K562 (cell line): Measurements from ENCODE around the gene ARHGAP32. TPM values are rescaled to one million over a fixed set of nuclear protein-coding genes. Genes with fewer than 3 reads are reported as not detected.

Experiments
- ATAC-seq: fragments of 200-7000 bp; cut with Tn5 transposase; 3 replicates; pipeline ENCODE4 v1.9.1; 2020; ENCODE audit warnings: moderate library complexity
- BruUV-seq: library from RNA; stranded (reverse); fragments of 400-500 nt; replicated peaks from 2 replicates; lab custom pipeline; 2021; lab: Mats Ljungman, UMichigan
- CTCF ChIA-PET: fragments of 300-600 bp; formaldehyde crosslinking; extraction: SDS; loops from one replicate; lab custom pipeline; 2021; ENCODE audit warnings: low intra/inter-chr PET ratio; lab: Yijun Ruan, JAX
- POLR2A ChIA-PET: fragments of 300-600, 350-650 bp; sonication (Branson Sonifier 250); formaldehyde crosslinking; extraction: SDS; loops from one replicate; lab custom pipeline; 2021; ENCODE audit warnings: antibody characterized with exemption, inconsistent platforms; lab: Yijun Ruan, JAX
- DNase-seq, 4 experiments: peaks; one replicate each; pipeline versions ENCODE4 v3.0.0 to v3.0.0-alpha.2; 2011 to 2018; ENCODE audit warnings: low spot score in 3 of 4, mixed read lengths in 3 of 4; ENCODE audit errors: extremely low read depth in 1 of 4
- FAIRE-seq: peaks from 2 replicates; lab custom pipeline; 2011; peaks lifted over from hg19 to GRCh38; lab: Jason Lieb, UNC
- H2AFZ ChIP-seq: 2 replicates; pipeline ENCODE4 v1.6.0; 2011; ENCODE audit warnings: low read depth, low read length, control low read depth, inconsistent platforms
- H3K27ac ChIP-seq: fragments of 200-600 bp; 3 replicates; pipeline ENCODE4 v1.8.0; 2011; ENCODE audit warnings: low read depth, mild to moderate bottlenecking, control low read depth, inconsistent platforms, low read length, moderate library complexity, mixed read lengths; ENCODE audit errors: extremely low read depth
- H3K27me3 ChIP-seq, 2 experiments: fragments of 300-600 bp in 1 of 2; 2 replicates in 1 of 2; 3 replicates in 1 of 2; pipeline versions ENCODE4 v1.6.0 to v1.8.0; 2011; ENCODE audit warnings: inconsistent platforms in 2 of 2, low read length in 2 of 2, mild to moderate bottlenecking in 1 of 2, mixed read lengths in 1 of 2, moderate library complexity in 1 of 2; ENCODE audit not compliant: control insufficient read depth in 2 of 2, insufficient read depth in 2 of 2
- H3K36me3 ChIP-seq: fragments of 300-600 bp; 3 replicates; pipeline ENCODE4 v1.8.0; 2011; ENCODE audit warnings: mild to moderate bottlenecking, low read length, inconsistent platforms; ENCODE audit not compliant: control insufficient read depth, insufficient read depth
- H3K4me1 ChIP-seq, 2 experiments: fragments of 200-600 bp in 1 of 2; replicated peaks in 1 of 2; 2 replicates in 1 of 2; 3 replicates in 1 of 2; pipeline versions ENCODE4 v1.5.1 to v1.8.0; 2011; ENCODE audit warnings: inconsistent platforms in 2 of 2, low read length in 2 of 2, mild to moderate bottlenecking in 1 of 2, mixed read lengths in 1 of 2, moderate library complexity in 1 of 2; ENCODE audit not compliant: control insufficient read depth in 2 of 2, insufficient read depth in 2 of 2
- H3K4me2 ChIP-seq: 2 replicates; pipeline ENCODE4 v1.6.1; 2011; ENCODE audit warnings: low read length, control low read depth, inconsistent platforms, mixed read lengths; ENCODE audit not compliant: insufficient read depth
- H3K4me3 ChIP-seq: fragments of 200-600 bp; sonication (generic), shearing (Covaris generic); 2 replicates; pipeline ENCODE4 v1.5.1; 2016; ENCODE audit warnings: control low read depth, inconsistent platforms
- H3K79me2 ChIP-seq: fragments of 200-600 bp; 3 replicates; pipeline ENCODE4 v1.8.0; 2011; ENCODE audit warnings: low read length, inconsistent platforms; ENCODE audit not compliant: control insufficient read depth, insufficient read depth
- H3K9ac ChIP-seq, 2 experiments: 2 replicates each; pipeline versions ENCODE4 v1.6.0 to v1.6.1; 2011; ENCODE audit warnings: low read depth in 2 of 2, low read length in 2 of 2, control low read depth in 1 of 2, inconsistent platforms in 1 of 2, mild to moderate bottlenecking in 1 of 2, mixed read lengths in 1 of 2; ENCODE audit not compliant: insufficient read depth in 1 of 2
- H3K9me1 ChIP-seq: one replicate; pipeline ENCODE4 v1.6.0; 2011; ENCODE audit warnings: inconsistent platforms, mild to moderate bottlenecking, low read length, moderate library complexity; ENCODE audit not compliant: control insufficient read depth, insufficient read depth
- H3K9me3 ChIP-seq: replicated peaks from 2 replicates; pipeline ENCODE4 v1.5.1; 2011; ENCODE audit warnings: low read depth, low read length, inconsistent platforms; ENCODE audit not compliant: control insufficient read depth, insufficient read depth
- H4K20me1 ChIP-seq: replicated peaks from 2 replicates; pipeline ENCODE4 v1.6.1; 2011; ENCODE audit warnings: low read length, inconsistent platforms, mixed read lengths; ENCODE audit not compliant: control insufficient read depth, insufficient read depth
- POLR3A ChIP-seq: IDR thresholded peaks from 2 replicates; pipeline ENCODE4 v1.6.1; 2011; ENCODE audit warnings: borderline replicate concordance, mild to moderate bottlenecking, moderate library complexity; ENCODE audit not compliant: insufficient read length, insufficient read depth; ENCODE audit errors: extremely low read depth
- SNIP1 ChIP-seq: fragments of 450-650 bp; IDR thresholded peaks from 2 replicates; pipeline ENCODE4 v1.7.1; 2017; ENCODE audit warnings: low read depth, mild to moderate bottlenecking
- SRSF1 ChIP-seq: fragments of 200-400 bp; formaldehyde crosslinking; IDR thresholded peaks from 2 replicates; pipeline ENCODE4 v1.6.1; 2017; ENCODE audit warnings: mild to moderate bottlenecking, low read depth, low read length, moderate library complexity
- ZBTB8A ChIP-seq: fragments of 450-650 bp; IDR thresholded peaks from 2 replicates; pipeline ENCODE4 v1.6.1; 2018; ENCODE audit warnings: mild to moderate bottlenecking, moderate library complexity; ENCODE audit not compliant: partially characterized antibody
- ZNF140 ChIP-seq: fragments of 250-450 bp; sonication (Bioruptor Pico); IDR thresholded peaks from 2 replicates; pipeline ENCODE4 v1.8.0; 2021; ENCODE audit warnings: moderate library complexity, mild to moderate bottlenecking, inconsistent platforms
- ZNF143 ChIP-seq: sonication (generic); formaldehyde crosslinking; IDR thresholded peaks from 2 replicates; pipeline ENCODE4 v1.9.0; 2022; ENCODE audit warnings: mild to moderate bottlenecking, missing genetic modification reagents
- ZNF224 ChIP-seq: sonication (generic); formaldehyde crosslinking; IDR thresholded peaks from 2 replicates; pipeline ENCODE4 v1.8.0; 2022; ENCODE audit warnings: mild to moderate bottlenecking, missing genetic modification reagents
- WGBS: fragments of 100-300 bp; shearing (Covaris generic); methylation state at CpG from one replicate; pipeline ENCODE4 v1.1.6; 2016; ENCODE audit warnings: low coverage, mixed read lengths; ENCODE audit not compliant: insufficient coverage; ENCODE audit errors: missing lambda C conversion rate; 5-methylcytosine and 5-hydroxymethylcytosine counted together
- in situ Hi-C: fragments of 300-500 bp; cut with MboI; formaldehyde crosslinking; loops from 4 replicates; pipeline ENCODE4 v1.15.0; 2018; ENCODE audit warnings: inconsistent platforms, mixed read lengths
- intact Hi-C: fragments of 100-400 bp; cut with micrococcal nuclease; formaldehyde crosslinking; loops from 2 replicates; pipeline ENCODE4 v1.14.2; 2022
- polyA plus RNA-seq, 8 experiments: library from polyadenylated mRNA; depleted of rRNA in 4 of 8; stranded (reverse) in 5 of 8; unstranded in 3 of 8; fragments of >200 nt; fragmentation: Nextera tagmentation in 2 of 8; fragmentation: Illumina TruSeq in 1 of 8; extraction: Ambion mirVana in 2 of 8; extraction: Trizol in 1 of 8; gene quantifications; 2 replicates each; pipeline versions ENCODE4 v1.2.1 to v1.2.3, GENCODE V29; 2011 to 2014; ENCODE audit warnings: inconsistent platforms in 1 of 8, missing spikeins in 1 of 8
- total RNA-seq, 7 experiments: library from RNA; depleted of rRNA in 6 of 7; stranded (reverse); fragments of >200 nt in 6 of 7; fragmentation: Illumina TruSeq in 2 of 7; extraction: Trizol in 2 of 7; gene quantifications; 2 replicates each; pipeline versions ENCODE4 v1.2.1 to v1.2.3, GENCODE V29; 2011 to 2021; ENCODE audit warnings: low replicate concordance in 1 of 7
- TF ChIP-seq, protein P1 (sequence below): fragments of 250-450 bp; sonication (Bioruptor Pico); IDR thresholded peaks from 2 replicates; pipeline ENCODE4 v1.8.0; 2022; ENCODE audit warnings: inconsistent platforms
- TF ChIP-seq, protein P2 (sequence below): fragments of 250-450 bp; sonication (Bioruptor Pico); IDR thresholded peaks from 2 replicates; pipeline ENCODE4 v1.8.0; 2022; ENCODE audit warnings: moderate library complexity, mild to moderate bottlenecking, inconsistent platforms

The ARHGAP32 gene
- total and polyA plus RNA-seq, 9 of the 15 experiments (the other 6 are each of a cell fraction or from before 2014, with no cell fraction given): 0.18 TPM; not detected in 8

DNA sequence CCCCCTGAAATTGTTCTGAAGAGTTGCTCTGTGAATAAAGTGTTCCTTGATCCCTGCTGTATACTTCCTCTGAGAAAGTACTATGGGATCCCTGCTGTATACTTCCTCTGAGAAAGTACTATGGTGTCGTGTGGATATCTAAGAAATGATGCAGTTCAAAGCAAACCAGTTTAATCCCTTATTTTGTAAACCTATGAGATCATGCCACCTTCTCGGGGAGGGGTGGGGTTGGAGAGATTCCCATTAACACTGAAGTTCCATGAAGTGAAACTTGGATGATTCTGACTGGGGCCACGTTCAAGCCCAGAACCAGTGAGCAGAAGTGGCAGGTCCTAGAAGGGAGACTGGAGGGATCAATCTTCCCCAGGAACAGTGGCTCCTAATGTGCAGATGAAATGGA, 236.5 kb downstream of the ARHGAP32 start (continued):
- TF ChIP-seq, protein P1, sequence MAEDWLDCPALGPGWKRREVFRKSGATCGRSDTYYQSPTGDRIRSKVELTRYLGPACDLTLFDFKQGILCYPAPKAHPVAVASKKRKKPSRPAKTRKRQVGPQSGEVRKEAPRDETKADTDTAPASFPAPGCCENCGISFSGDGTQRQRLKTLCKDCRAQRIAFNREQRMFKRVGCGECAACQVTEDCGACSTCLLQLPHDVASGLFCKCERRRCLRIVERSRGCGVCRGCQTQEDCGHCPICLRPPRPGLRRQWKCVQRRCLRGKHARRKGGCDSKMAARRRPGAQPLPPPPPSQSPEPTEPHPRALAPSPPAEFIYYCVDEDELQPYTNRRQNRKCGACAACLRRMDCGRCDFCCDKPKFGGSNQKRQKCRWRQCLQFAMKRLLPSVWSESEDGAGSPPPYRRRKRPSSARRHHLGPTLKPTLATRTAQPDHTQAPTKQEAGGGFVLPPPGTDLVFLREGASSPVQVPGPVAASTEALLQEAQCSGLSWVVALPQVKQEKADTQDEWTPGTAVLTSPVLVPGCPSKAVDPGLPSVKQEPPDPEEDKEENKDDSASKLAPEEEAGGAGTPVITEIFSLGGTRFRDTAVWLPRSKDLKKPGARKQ (CRISPR knock-in tag): no peak
- TF ChIP-seq ZBTB8A: no peak

DNA sequence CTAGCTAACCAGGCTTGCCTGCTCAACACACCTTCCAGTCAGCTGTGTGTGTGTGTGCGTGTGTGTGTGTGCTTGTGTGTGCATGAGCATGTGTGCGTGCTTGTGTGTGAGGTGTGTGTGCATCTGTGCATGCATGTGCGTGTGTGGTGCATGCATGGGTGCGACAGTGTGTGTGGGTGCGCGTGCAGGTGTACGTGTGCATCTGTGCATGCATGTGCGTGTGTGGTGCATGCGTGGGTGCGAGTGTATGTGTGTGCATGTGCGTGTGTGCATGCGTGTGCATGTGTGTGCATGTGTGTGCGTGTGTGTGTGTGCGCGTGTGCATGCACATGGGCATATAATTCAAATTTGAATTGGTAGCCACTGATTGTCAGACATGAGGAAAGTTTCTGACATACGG, 239.0 kb downstream of the ARHGAP32 start:
- Histone ChIP-seq H3K9me3 (no peaks in the 10 kb centered on the region), H2AFZ (no peak overlapping the region), H3K9me1 (no peaks in the 10 kb centered on the region), H4K20me1 (no peaks in the 10 kb centered on the region), H3K4me3 (no peak overlapping the region), H3K27me3 (peaks cover 0 to 4% of the 10 kb centered on the region in 2 experiments; a peak in 2 of 5 replicates), H3K9ac (no peak overlapping the region), H3K27ac (no peak overlapping the region), H3K36me3 (no peaks in the 10 kb centered on the region), H3K4me2 (no peak overlapping the region), H3K79me2 (no peaks in the 10 kb centered on the region), H3K4me1 (no peaks in the 10 kb centered on the region)
- DNase-seq (no peak), ATAC-seq (no peak), FAIRE-seq (no peak)
- ChIA-PET CTCF (no interaction called here), POLR2A (no interaction called here)
- WGBS: 2% methylated on average over 16 of the region's 16 CpGs
- no TSS peak for BruUV-seq
- in situ Hi-C loops: no loop called here
- no peak for TF ChIP-seq POLR3A
- TF ChIP-seq, protein P2, sequence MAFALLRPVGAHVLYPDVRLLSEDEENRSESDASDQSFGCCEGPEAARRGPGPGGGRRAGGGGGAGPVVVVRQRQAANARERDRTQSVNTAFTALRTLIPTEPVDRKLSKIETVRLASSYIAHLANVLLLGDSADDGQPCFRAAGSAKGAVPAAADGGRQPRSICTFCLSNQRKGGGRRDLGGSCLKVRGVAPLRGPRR (CRISPR knock-in tag): no peak
- no peak for TF ChIP-seq ZNF140 (CRISPR knock-in tag)
- no peak for TF ChIP-seq ZNF224 (CRISPR knock-in tag)
- no peak for TF ChIP-seq SNIP1
- TF ChIP-seq SRSF1: no peak
- TF ChIP-seq ZNF143: no peak
- intact Hi-C loops: loop anchor here (10.0 kb wide), 2 partner anchors 382 to 918 kb away; no protein-coding TSS in a partner anchor
